SH-SY5Y (cell line): Measurements from ENCODE around the gene ZNF774.

ENCODE experiments used
- GATA2 ChIP-seq: IDR thresholded peaks from 2 replicates; pipeline ENCODE4 v1.6.1; 2011; ENCODE audit warnings: mild to moderate bottlenecking, low read depth, low read length
- GATA3 ChIP-seq: IDR thresholded peaks from 2 replicates; pipeline ENCODE4 v1.6.1; 2011; ENCODE audit warnings: low read depth, mild to moderate bottlenecking, low read length, moderate library complexity

- TF ChIP-seq GATA2 (no peak), GATA3 (no peak)
Observed at GRCh38 chr15:90337256-90337655, 14.8 kb upstream of the ZNF774 start.
